Pancreas (tissue), 10 donors: ENCODE measurements around the gene ANKS1B. TPM values are rescaled to one million over a fixed set of nuclear protein-coding genes. Genes with fewer than 3 reads are reported as not detected.

Source experiments
- ATAC-seq, 4 donors: fragments of 200-7000 bp; cut with Tn5 transposase; one replicate each; pipeline versions ENCODE4 v1.8.0 to v1.9.1; 2020; ENCODE audit warnings: mild to moderate bottlenecking in 4 of 4, moderate library complexity in 4 of 4
- DNase-seq, 6 donors: peaks; one replicate each; pipeline ENCODE4 v3.0.0-alpha.2; 2020
- FAIRE-seq: peaks from 2 replicates; lab custom pipeline; 2012; peaks lifted over from hg19 to GRCh38; lab: Jason Lieb, UNC
- H3K27ac ChIP-seq, 4 donors: fragments of 200-600 bp; sonication (generic); 1 replicate in 3 of 4; 2 replicates in 1 of 4; pipeline versions ENCODE4 v1.5.0 to v1.8.0; 2020
- H3K27me3 ChIP-seq, 4 donors: fragments of 200-600 bp; one replicate each; pipeline ENCODE4 v1.8.0; 2021
- H3K36me3 ChIP-seq, 3 donors: fragments of 200-600 bp; sonication (generic) in 1 of 3; one replicate each; pipeline versions ENCODE4 v1.5.0 to v1.8.0; 2020 to 2021
- H3K4me1 ChIP-seq, 3 donors: fragments of 200-600 bp; one replicate each; pipeline ENCODE4 v1.8.0; 2021
- H3K4me3 ChIP-seq, 4 donors: fragments of 200-600 bp; sonication (generic) in 2 of 4; one replicate each; pipeline versions ENCODE4 v1.5.0 to v1.8.0; 2020 to 2021
- H3K9me3 ChIP-seq, 4 donors: fragments of 200-600 bp; one replicate each; pipeline ENCODE4 v1.8.0; 2021
- CTCF ChIP-seq, 4 donors: fragments of 200-600 bp; sonication (generic) in 3 of 4; IDR thresholded peaks; one replicate each; pipeline versions ENCODE4 v1.5.0 to v1.8.0; 2021; ENCODE audit warnings: antibody characterized with exemption in 4 of 4
- whole genome bisulfite sequencing, 2 donors: extraction: QIAGEN DNeasy Blood & Tissue Kit; methylation state at CpG; one replicate each; pipeline ENCODE4 v1.1.7; 2013; 5-methylcytosine and 5-hydroxymethylcytosine counted together
- intact Hi-C, 3 donors: fragments of 100-400 bp; cut with DNase I; formaldehyde crosslinking; loops; one replicate each; pipeline versions ENCODE4 v1.11.1 to v1.14.2; 2022
- polyA plus RNA-seq, 2 donors: library from polyadenylated mRNA; stranded (reverse); fragments of 200-250 nt; gene quantifications; one replicate each; pipeline ENCODE4 v1.2.3, GENCODE V29; 2013
- total RNA-seq, 6 donors: library from RNA; stranded (reverse); fragmentation: NEBNext Ultra II Directional in 4 of 6; extraction: Animal tissue kit (Norgen Biotek cat#: 25700) in 4 of 6; gene quantifications; one replicate each; pipeline versions ENCODE4 v1.2.1 to v1.2.4, GENCODE V29; 2021 to 2023
- donor health status: healthy with polysubstance abuse.
- donor health status: DM: no; HTN: no; CAD: no; lungs with moderate emphysema.
- donor health status: DM: no; HTN: no; CAD: no.
- donor health status: control.
- donor health status: control.
- donor health status: Bipolar disorder and iron deficiency.
- donor health status: DM: yes; HTN: yes; CAD: no.
- donor health status: DM: no; HTN: no; CAD: no.
- donor health status: DM: no; HTN: no; CAD: no.
- donor health status: DM: yes; HTN: yes; CAD: no.

The ANKS1B gene
- total and polyA plus RNA-seq, 8 donors, result 0.49 to 3.2 (median 1.9) TPM

GRCh38 chr12:99707883-99708282, 276.9 kb downstream of the ANKS1B start:
- DNase-seq, result no peak
- Histone ChIP-seq H3K36me3 (no peaks in the 10 kb centered on the region), H3K27ac (no peak overlapping the region), H3K27me3 (no peaks in the 10 kb centered on the region), H3K4me3 (no peak overlapping the region), H3K4me1 (no peaks in the 10 kb centered on the region), H3K9me3 (no peaks in the 10 kb centered on the region)
- intact Hi-C loops, result no loop called here
- no peak for ATAC-seq
- TF ChIP-seq CTCF (IDR thresholded peaks at IDR 0.05), result no peak
- no peak for FAIRE-seq
- 77 to 90% methylated on average over 2 of the region's 2 CpGs for WGBS, 2 donors

GRCh38 chr12:99706736-99707473, 277.8 kb downstream of the ANKS1B start:
- H3K27me3 ChIP-seq, result no peaks in the 10 kb centered on the region
- no peaks in the 10 kb centered on the region for H3K9me3 ChIP-seq
- intact Hi-C loops, result no loop called here
- no peaks in the 10 kb centered on the region for H3K4me1 ChIP-seq
- FAIRE-seq (no peak), ATAC-seq (no peak), DNase-seq (no peak)
- no peak overlapping the region for H3K4me3 ChIP-seq
- no peak for TF ChIP-seq CTCF (IDR thresholded peaks at IDR 0.05)
- H3K36me3 ChIP-seq, result no peaks in the 10 kb centered on the region
- no peak overlapping the region for H3K27ac ChIP-seq
- 63 to 65% methylated on average over 6 of the region's 6 CpGs for WGBS, 2 donors

- no peak overlapping the region for H3K27ac ChIP-seq
- no peaks in the 10 kb centered on the region for H3K27me3 ChIP-seq
- no peak for ATAC-seq
- no peak for TF ChIP-seq CTCF (IDR thresholded peaks at IDR 0.05)
- no peak overlapping the region for H3K4me3 ChIP-seq
- no peaks in the 10 kb centered on the region for H3K9me3 ChIP-seq
- H3K4me1 ChIP-seq, result no peaks in the 10 kb centered on the region
- FAIRE-seq, result no peak
- no peaks in the 10 kb centered on the region for H3K36me3 ChIP-seq
- intact Hi-C loops, result no loop called here
- no peak for DNase-seq
Measured at GRCh38 chr12:99704458-99704857, 280.3 kb downstream of the ANKS1B start.

GRCh38 chr12:99704036-99704435, 280.7 kb downstream of the ANKS1B start:
- Histone ChIP-seq H3K36me3 (no peaks in the 10 kb centered on the region), H3K4me3 (no peak overlapping the region), H3K27ac (no peak overlapping the region), H3K4me1 (no peaks in the 10 kb centered on the region), H3K9me3 (no peaks in the 10 kb centered on the region), H3K27me3 (no peaks in the 10 kb centered on the region)
- DNase-seq (no peak), ATAC-seq (no peak), FAIRE-seq (no peak)
- WGBS, 2 donors, result 50 to 52% methylated on average over 1 of the region's 1 CpG
- intact Hi-C loops, result no loop called here
- no peak for TF ChIP-seq CTCF (IDR thresholded peaks at IDR 0.05)

GRCh38 chr12:99700032-99700431, 284.7 kb downstream of the ANKS1B start:
- Histone ChIP-seq H3K4me1 (no peaks in the 10 kb centered on the region), H3K9me3 (no peaks in the 10 kb centered on the region), H3K27ac (no peak overlapping the region), H3K36me3 (no peaks in the 10 kb centered on the region), H3K27me3 (no peaks in the 10 kb centered on the region), H3K4me3 (no peak overlapping the region)
- no peak for TF ChIP-seq CTCF (IDR thresholded peaks at IDR 0.05)
- ATAC-seq (no peak), DNase-seq (no peak), FAIRE-seq (no peak)
- intact Hi-C loops, result no loop called here
